ENCODE data around the gene RHBDL1. TPM values are rescaled to one million over a fixed set of nuclear protein-coding genes. Genes with fewer than 3 reads are reported as not detected.

Gene RHBDL1
- total and polyA plus RNA-seq, 2 of the 8 experiments (the other 6 are each of a cell fraction or from before 2014, with no cell fraction given): 4.0 to 8.1 TPM

DNA sequence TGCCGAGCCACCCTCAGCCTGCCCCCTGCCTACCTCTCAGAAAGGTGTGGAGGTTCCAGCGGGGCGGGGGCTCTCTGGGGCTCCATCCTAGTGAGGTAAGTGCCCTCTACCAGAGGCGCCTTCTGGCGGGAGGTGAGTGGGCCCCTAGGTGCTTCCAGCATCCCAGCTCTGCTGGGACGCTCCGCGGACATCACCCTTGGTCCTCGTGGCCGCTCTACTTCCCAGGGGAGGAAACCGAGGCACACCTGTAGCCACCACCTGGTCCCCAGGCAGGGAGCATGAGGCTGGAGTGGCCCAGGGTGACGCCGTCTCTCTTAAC, 32.5 kb upstream of the RHBDL1 start:
- no peaks in the 10 kb centered on the region for H3K9me3 ChIP-seq (ENCODE audit: insufficient read depth in 2 of 2, low read depth in 1 of 2, low read length in 1 of 2)
- H3K79me2 ChIP-seq (ENCODE audit: control insufficient read depth in 1 of 2, insufficient read depth in 2 of 2, low read length in 2 of 2): peaks cover 0 to 2% of the 10 kb centered on the region in 2 experiments; a peak in 1 of 4 replicates
- H3K4me3 ChIP-seq (ENCODE audit: extremely low read depth in 1 of 4, insufficient read depth in 2 of 4, low read depth in 3 of 4, low read length in 4 of 4): peak overlapping the region in 2 of 4 experiments; percentile 51 to 88; a peak in 5 of 8 replicates
- DNase-seq (ENCODE audit: low read depth in 1 of 2, low spot score in 2 of 2) (no peak), FAIRE-seq (no peak)
- no peak overlapping the region for H3K4ac ChIP-seq (replicated peaks; ENCODE audit: insufficient read length, low read depth, low read length)
- ChIA-PET POLR2A (ENCODE audit: partially characterized antibody) (interaction anchor here (0.9 to 1.4 kb wide), 3 partner anchors 10 to 41 kb away, joined by 3 to 4 read pairs (median 3); partner anchors contain the start of gene JMJD8), CTCF (ENCODE audit: partially characterized antibody) (interaction anchor here (1.0 to 3.4 kb wide), 4 partner anchors 18 to 60 kb away, joined by 3 to 22 read pairs (median 4); no protein-coding TSS in a partner anchor)
- no peak overlapping the region for H4K5ac ChIP-seq (ENCODE audit: insufficient read length, low read depth, low read length)
- H2BK15ac ChIP-seq (ENCODE audit: low read length): no peak overlapping the region
- H3K36me3 ChIP-seq (ENCODE audit: control insufficient read depth in 2 of 4, insufficient read depth in 4 of 4, low read length in 3 of 4): no peaks in the 10 kb centered on the region
- peaks cover 0 to 7% of the 10 kb centered on the region in 2 experiments for H4K20me1 ChIP-seq (replicated peaks in 1 of 2; ENCODE audit: control insufficient read depth in 1 of 2, insufficient read depth in 2 of 2, low read length in 2 of 2)
- no peak overlapping the region for H3K14ac ChIP-seq (ENCODE audit: insufficient read length)
- no peak overlapping the region for H2AFZ ChIP-seq (ENCODE audit: low read length)
- H2AK5ac ChIP-seq (ENCODE audit: low read depth, low read length): no peak overlapping the region
- H3K18ac ChIP-seq (ENCODE audit: extremely low read depth, low read length): no peak overlapping the region
- no peak overlapping the region for H2BK20ac ChIP-seq (ENCODE audit: low read length)
- H2BK120ac ChIP-seq (replicated peaks; ENCODE audit: low read depth, low read length): no peak overlapping the region
- no peak overlapping the region for H4K8ac ChIP-seq (ENCODE audit: extremely low read depth, insufficient read depth, low read length)
- peaks cover 0 to 21% (median 15%) of the 10 kb centered on the region in 4 experiments; a peak in 6 of 7 replicates for H3K4me1 ChIP-seq (replicated peaks in 1 of 4; ENCODE audit: control insufficient read depth in 3 of 4, insufficient read depth in 4 of 4, low read length in 3 of 4)
- peak overlapping the region; percentile 54 for H4K91ac ChIP-seq (replicated peaks; ENCODE audit: insufficient read length, low read length)
- 78% methylated on average over 13 of the region's 13 CpGs; no CpG with 5 or more reads in 1 of the 2 experiments for WGBS, 2 experiments (ENCODE audit: extremely low coverage in 1 of 2, insufficient coverage in 1 of 2, insufficient read length in 1 of 2, insufficient replicate concordance in 2 of 2, low coverage in 1 of 2, low lambda C conversion rate in 2 of 2, missing lambda C conversion rate in 1 of 2)
- no peak overlapping the region for H2BK5ac ChIP-seq (ENCODE audit: low read depth, low read length)
- no peak overlapping the region for H2BK12ac ChIP-seq (ENCODE audit: low read depth, low read length)
- no peaks in the 10 kb centered on the region; the same call in 1 of the 2 replicates for H3K79me1 ChIP-seq (ENCODE audit: low read depth, low read length)
- no peak overlapping the region for H3K56ac ChIP-seq (replicated peaks; ENCODE audit: insufficient read length, low read depth, low read length)
- H3K23ac ChIP-seq (ENCODE audit: insufficient read length): no peak overlapping the region
- H3K27me3 ChIP-seq (replicated peaks in 1 of 4; ENCODE audit: control insufficient read depth in 3 of 4, extremely low read depth in 1 of 4, insufficient read depth in 3 of 4, low read length in 3 of 4): peaks cover 0 to 5% (median 1%) of the 10 kb centered on the region in 4 experiments; a peak in 2 of 7 replicates
- peaks cover 8% of the 10 kb centered on the region; the same call in 1 of the 2 replicates for H3K23me2 ChIP-seq (ENCODE audit: low read depth, low read length)
- no peak overlapping the region for H3K27ac ChIP-seq (ENCODE audit: low read depth, low read length)
- H3K9ac ChIP-seq (replicated peaks in 1 of 4; ENCODE audit: extremely low read depth in 1 of 4, low read depth in 3 of 4, low read length in 3 of 4): no peak overlapping the region
- peak overlapping the region; percentile 56 to 80 for H3K4me2 ChIP-seq (ENCODE audit: insufficient read depth in 1 of 2, low read depth in 2 of 2, low read length in 2 of 2)
- TF ChIP-seq SIX5 (IDR thresholded peaks at IDR 0.05; ENCODE audit: low read depth, low read length) (no peak), GTF2F1 (IDR thresholded peaks at IDR 0.05; ENCODE audit: borderline replicate concordance, low read depth, low read length) (no peak), SP1 (IDR thresholded peaks at IDR 0.05; ENCODE audit: low read depth, low read length) (no peak), EZH2 (IDR thresholded peaks at IDR 0.05; ENCODE audit: low read depth, low read length, severe bottlenecking) (no peak), RXRA (IDR thresholded peaks at IDR 0.05; ENCODE audit: insufficient read depth, low read depth, low read length) (no peak), SAP30 (IDR thresholded peaks at IDR 0.05; ENCODE audit: insufficient read depth, insufficient replicate concordance, low read length) (no peak), KDM5A (IDR thresholded peaks at IDR 0.05; ENCODE audit: low read length) (no peak), ASH2L (IDR thresholded peaks at IDR 0.05; ENCODE audit: low read length) (no peak), JUN (IDR thresholded peaks at IDR 0.05; ENCODE audit: low read depth, low read length) (no peak)
- TF ChIP-seq, protein P1, sequence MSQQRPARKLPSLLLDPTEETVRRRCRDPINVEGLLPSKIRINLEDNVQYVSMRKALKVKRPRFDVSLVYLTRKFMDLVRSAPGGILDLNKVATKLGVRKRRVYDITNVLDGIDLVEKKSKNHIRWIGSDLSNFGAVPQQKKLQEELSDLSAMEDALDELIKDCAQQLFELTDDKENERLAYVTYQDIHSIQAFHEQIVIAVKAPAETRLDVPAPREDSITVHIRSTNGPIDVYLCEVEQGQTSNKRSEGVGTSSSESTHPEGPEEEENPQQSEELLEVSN (IDR thresholded peaks at IDR 0.05): no peak
- TF ChIP-seq, protein P2, sequence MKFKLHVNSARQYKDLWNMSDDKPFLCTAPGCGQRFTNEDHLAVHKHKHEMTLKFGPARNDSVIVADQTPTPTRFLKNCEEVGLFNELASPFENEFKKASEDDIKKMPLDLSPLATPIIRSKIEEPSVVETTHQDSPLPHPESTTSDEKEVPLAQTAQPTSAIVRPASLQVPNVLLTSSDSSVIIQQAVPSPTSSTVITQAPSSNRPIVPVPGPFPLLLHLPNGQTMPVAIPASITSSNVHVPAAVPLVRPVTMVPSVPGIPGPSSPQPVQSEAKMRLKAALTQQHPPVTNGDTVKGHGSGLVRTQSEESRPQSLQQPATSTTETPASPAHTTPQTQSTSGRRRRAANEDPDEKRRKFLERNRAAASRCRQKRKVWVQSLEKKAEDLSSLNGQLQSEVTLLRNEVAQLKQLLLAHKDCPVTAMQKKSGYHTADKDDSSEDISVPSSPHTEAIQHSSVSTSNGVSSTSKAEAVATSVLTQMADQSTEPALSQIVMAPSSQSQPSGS (IDR thresholded peaks at IDR 0.05; ENCODE audit: low read length): no peak
